Gastrocnemius medialis (tissue), 4 donors: Measurements from ENCODE around the gene COMMD7. TPM values are rescaled to one million over a fixed set of nuclear protein-coding genes. Genes with fewer than 3 reads are reported as not detected.

ENCODE experiments used
- ATAC-seq, 2 donors: fragments of 150-250 bp; one replicate each; pipeline ENCODE4 v1.9.1; 2016
- DNase-seq, 2 donors: peaks; one replicate each; pipeline ENCODE4 v3.0.0-alpha.2; 2019
- H3K27ac ChIP-seq, 4 donors: fragments of 200-600 bp; sonication (generic); 1 replicate in 1 of 4; 2 replicates in 3 of 4; pipeline ENCODE4 v1.5.1; 2016 to 2018; ENCODE audit warnings: mild to moderate bottlenecking in 2 of 4, moderate library complexity in 1 of 4
- H3K27me3 ChIP-seq, 3 donors: fragments of 200-600 bp; sonication (generic) in 2 of 3; 1 replicate in 1 of 3; 2 replicates in 2 of 3; pipeline versions ENCODE4 v1.5.1 to v1.6.0; 2016 to 2019; ENCODE audit warnings: mild to moderate bottlenecking in 1 of 3, moderate library complexity in 1 of 3
- H3K36me3 ChIP-seq, 2 donors: fragments of 200-600 bp; sonication (generic) in 1 of 2; one replicate each; pipeline ENCODE4 v1.5.1; 2017 to 2018
- H3K4me1 ChIP-seq, 2 donors: fragments of 200-600 bp; sonication (generic) in 1 of 2; one replicate each; pipeline ENCODE4 v1.5.1; 2016 to 2017; ENCODE audit warnings: mild to moderate bottlenecking in 2 of 2
- H3K4me3 ChIP-seq, 4 donors: fragments of 200-600 bp; sonication (generic) in 3 of 4; 1 replicate in 1 of 4; 2 replicates in 3 of 4; pipeline ENCODE4 v1.5.1; 2016 to 2019; ENCODE audit warnings: mild to moderate bottlenecking in 2 of 4
- H3K9me3 ChIP-seq, 3 donors: fragments of 200-600 bp; sonication (generic) in 2 of 3; 1 replicate in 1 of 3; 2 replicates in 2 of 3; pipeline ENCODE4 v1.5.1; 2016 to 2019
- POLR2A ChIP-seq, 2 donors: fragments of 450-650 bp; IDR thresholded peaks; one replicate each; pipeline ENCODE4 v1.6.1; 2017; ENCODE audit warnings: antibody characterized with exemption in 2 of 2, mild to moderate bottlenecking in 2 of 2, moderate library complexity in 2 of 2
- in situ Hi-C, 4 donors: fragments of 200-750 bp; cut with MboI; loops; one replicate each; pipeline versions ENCODE4 v1.15.0 to v1.8.0; 2017; ENCODE audit warnings: low sequenced_read_pairs in 4 of 4
- intact Hi-C: fragments of 100-400 bp; cut with DNase I; formaldehyde crosslinking; loops from one replicate; pipeline ENCODE4 v1.15.1; 2023; ENCODE audit warnings: low total_unique reads
- total RNA-seq, 4 donors: library from RNA; depleted of rRNA; stranded (reverse); fragments of >200 nt; gene quantifications; one replicate each; pipeline versions ENCODE4 v1.1.0 to v1.2.3, GENCODE V29; 2016
- TF ChIP-seq, protein P1 (sequence below), 5 experiments: fragments of 450-650 bp in 3 of 5; fragments of 200-600 bp in 2 of 5; sonication (generic) in 2 of 5; IDR thresholded peaks in 4 of 5; conservative IDR thresholded peaks in 1 of 5; 1 replicate in 4 of 5; 2 replicates in 1 of 5; pipeline ENCODE4 v1.5.1; 2016 to 2019; ENCODE audit warnings: antibody characterized with exemption in 5 of 5, mild to moderate bottlenecking in 3 of 5, moderate library complexity in 3 of 5

Gene COMMD7
- total RNA-seq, 4 donors from 2014 or later: 12.2 to 22.6 (median 15.8) TPM

DNA sequence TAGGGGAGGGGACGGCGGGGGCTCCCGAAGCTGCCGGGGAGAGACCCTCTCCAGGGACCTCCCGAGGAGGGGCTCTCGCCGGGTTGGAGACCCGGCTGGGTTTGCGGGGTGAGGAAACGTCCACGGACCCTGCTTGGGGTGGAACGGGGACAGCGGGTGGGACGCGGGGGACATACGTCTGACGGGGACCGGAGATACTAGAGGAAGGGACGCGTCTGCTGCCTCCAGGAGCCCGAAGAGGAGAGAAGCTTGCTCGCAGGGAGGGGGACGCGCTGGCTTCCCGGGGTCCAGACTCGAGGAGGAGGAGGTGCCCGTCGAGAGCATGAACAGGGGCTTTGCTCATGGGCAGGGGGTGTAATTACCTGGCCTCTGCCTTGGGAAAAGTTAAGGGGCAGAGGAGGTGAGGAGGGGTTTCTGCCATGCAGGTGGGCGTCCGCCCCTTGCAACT is 19.5 kb upstream of the COMMD7 start:
- no peaks in the 10 kb centered on the region for H3K9me3 ChIP-seq
- H3K27me3 ChIP-seq: no peaks in the 10 kb centered on the region
- H3K27ac ChIP-seq: peak overlapping the region in 1 of 4 donors; percentile 37
- DNase-seq: no peak
- peaks cover 9% of the 10 kb centered on the region in 2 donors for H3K4me1 ChIP-seq
- H3K36me3 ChIP-seq: no peaks in the 10 kb centered on the region
- peak; percentile 20 to 40 for ATAC-seq
- intact Hi-C loops: loop anchor here (1.0 kb wide), 3 partner anchors 19 to 405 kb away; partner anchors contain the start of genes COMMD7 and MAPRE1
- in situ Hi-C loops: no loop called here
- H3K4me3 ChIP-seq: peak overlapping the region; percentile 68 to 89 (median 76)
- TF ChIP-seq, protein P1, sequence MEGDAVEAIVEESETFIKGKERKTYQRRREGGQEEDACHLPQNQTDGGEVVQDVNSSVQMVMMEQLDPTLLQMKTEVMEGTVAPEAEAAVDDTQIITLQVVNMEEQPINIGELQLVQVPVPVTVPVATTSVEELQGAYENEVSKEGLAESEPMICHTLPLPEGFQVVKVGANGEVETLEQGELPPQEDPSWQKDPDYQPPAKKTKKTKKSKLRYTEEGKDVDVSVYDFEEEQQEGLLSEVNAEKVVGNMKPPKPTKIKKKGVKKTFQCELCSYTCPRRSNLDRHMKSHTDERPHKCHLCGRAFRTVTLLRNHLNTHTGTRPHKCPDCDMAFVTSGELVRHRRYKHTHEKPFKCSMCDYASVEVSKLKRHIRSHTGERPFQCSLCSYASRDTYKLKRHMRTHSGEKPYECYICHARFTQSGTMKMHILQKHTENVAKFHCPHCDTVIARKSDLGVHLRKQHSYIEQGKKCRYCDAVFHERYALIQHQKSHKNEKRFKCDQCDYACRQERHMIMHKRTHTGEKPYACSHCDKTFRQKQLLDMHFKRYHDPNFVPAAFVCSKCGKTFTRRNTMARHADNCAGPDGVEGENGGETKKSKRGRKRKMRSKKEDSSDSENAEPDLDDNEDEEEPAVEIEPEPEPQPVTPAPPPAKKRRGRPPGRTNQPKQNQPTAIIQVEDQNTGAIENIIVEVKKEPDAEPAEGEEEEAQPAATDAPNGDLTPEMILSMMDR (IDR thresholded peaks at IDR 0.05 in 4 of 5, conservative IDR thresholded peaks at IDR 0.05 in 1 of 5): no peak
- TF ChIP-seq POLR2A (IDR thresholded peaks at IDR 0.05): no peak

DNA sequence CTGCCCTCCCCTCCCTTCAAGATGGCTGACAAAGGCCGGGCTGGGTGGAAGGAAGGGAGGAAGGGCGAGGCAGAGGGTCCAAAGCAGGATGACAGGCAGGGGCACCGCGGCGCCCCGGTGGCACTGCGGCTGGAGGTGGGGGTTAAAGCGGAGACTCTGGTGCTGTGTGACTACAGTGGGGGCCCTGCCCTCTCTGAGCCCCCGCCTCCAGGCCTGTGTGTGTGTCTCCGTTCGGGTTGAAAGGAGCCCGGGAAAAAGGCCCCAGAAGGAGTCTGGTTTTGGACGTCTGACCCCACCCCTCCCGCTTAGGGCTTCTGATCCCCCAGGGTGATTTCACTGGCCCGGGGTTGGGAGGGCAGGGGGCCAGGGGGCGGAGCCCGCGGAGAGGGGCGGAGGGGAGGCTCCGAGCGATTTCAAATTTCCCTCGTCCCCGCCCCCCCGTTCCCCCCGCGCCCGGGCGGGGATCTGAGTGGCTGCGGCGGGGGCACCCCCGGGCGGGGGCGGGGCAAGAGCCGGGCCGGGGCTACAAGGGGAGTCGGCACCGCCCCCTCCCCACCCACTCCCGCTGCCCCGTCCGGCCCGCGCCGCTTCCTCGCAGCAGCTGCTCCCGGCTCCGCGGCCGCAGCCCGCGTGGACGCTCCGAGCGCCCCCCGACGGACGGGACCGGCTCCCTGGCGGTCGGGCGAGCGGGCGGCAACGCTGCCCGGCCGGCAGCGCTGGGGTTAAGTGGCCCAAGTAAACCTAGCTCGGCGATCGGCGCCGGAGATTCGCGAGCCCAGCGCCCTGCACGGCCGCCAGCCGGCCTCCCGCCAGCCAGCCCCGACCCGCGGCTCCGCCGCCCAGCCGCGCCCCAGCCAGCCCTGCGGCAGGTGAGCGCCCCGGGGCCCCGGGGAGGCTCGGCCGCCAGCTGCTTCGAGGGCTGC is 18.8 kb upstream of the COMMD7 start, which contains the start of gene DNMT3B:
Gene DNMT3B (plus strand): TSS at position 555 of the 923 bp plus-strand sequence. CDS start 17,939 bp downstream, outside the sequence.
- Histone ChIP-seq H3K36me3 (no peaks in the 10 kb centered on the region), H3K4me1 (peaks cover 9% of the 10 kb centered on the region in 2 donors)

GRCh38 chr20:32761417-32761830 is 18.2 kb upstream of the COMMD7 start:
- H3K9me3 ChIP-seq: no peaks in the 10 kb centered on the region
- intact Hi-C loops: no loop called here
- H3K36me3 ChIP-seq: no peaks in the 10 kb centered on the region
- H3K27ac ChIP-seq: no peak overlapping the region
- peaks cover 9% of the 10 kb centered on the region in 2 donors for H3K4me1 ChIP-seq
- ATAC-seq (no peak), DNase-seq (no peak)
- H3K27me3 ChIP-seq: no peaks in the 10 kb centered on the region
- TF ChIP-seq POLR2A (IDR thresholded peaks at IDR 0.05): no peak
- TF ChIP-seq, protein P1 (IDR thresholded peaks at IDR 0.05 in 4 of 5, conservative IDR thresholded peaks at IDR 0.05 in 1 of 5): no peak
- in situ Hi-C loops: no loop called here
- peak overlapping the region; percentile 68 to 89 (median 76) for H3K4me3 ChIP-seq

More for the DNA sequence above, 18.8 kb upstream of the COMMD7 start, which contains the start of gene DNMT3B:
- ATAC-seq: peak; percentile 84
- in situ Hi-C loops (no loop called here), intact Hi-C loops (loop anchor here (1.0 kb wide), 3 partner anchors 19 to 405 kb away; partner anchors contain the start of genes COMMD7 and MAPRE1)
- no peaks in the 10 kb centered on the region for H3K27me3 ChIP-seq
- H3K27ac ChIP-seq: peak within 1 kb of the TSS in 1 of 4 donors; percentile 37
- TF ChIP-seq POLR2A (IDR thresholded peaks at IDR 0.05): no peak
- TF ChIP-seq, protein P1 (IDR thresholded peaks at IDR 0.05 in 4 of 5, conservative IDR thresholded peaks at IDR 0.05 in 1 of 5): peak in 3 of 5 experiments; percentile 6 to 31 (median 21)
- DNase-seq: peak; percentile 38 to 52
- no peaks in the 10 kb centered on the region for H3K9me3 ChIP-seq
- H3K4me3 ChIP-seq: peak within 1 kb of the TSS; percentile 68 to 89 (median 76)

DNA sequence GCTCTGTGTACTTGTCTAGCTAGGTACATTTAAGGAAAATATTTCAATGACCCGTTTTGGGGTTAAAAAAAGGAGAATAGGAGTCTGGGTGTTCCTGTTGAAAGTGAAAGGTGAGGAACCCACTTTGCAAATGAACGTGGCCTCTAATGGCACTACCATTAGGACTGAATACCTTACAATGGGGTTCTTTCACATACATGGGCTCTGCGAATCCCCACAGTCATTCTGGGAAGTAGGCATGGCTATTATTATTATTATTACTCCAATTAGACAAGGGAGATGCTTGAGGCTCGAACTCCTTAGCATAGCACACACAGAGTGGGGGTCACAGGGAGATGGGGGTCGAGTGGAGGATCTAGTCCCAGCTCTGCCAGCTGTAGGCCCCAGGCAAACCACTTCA is 12.9 kb upstream of the COMMD7 start:
- H3K36me3 ChIP-seq: no peaks in the 10 kb centered on the region
- no peaks in the 10 kb centered on the region for H3K4me1 ChIP-seq
- in situ Hi-C loops: no loop called here
- H3K27ac ChIP-seq: no peak overlapping the region
- TF ChIP-seq, protein P1 (IDR thresholded peaks at IDR 0.05 in 4 of 5, conservative IDR thresholded peaks at IDR 0.05 in 1 of 5): no peak
- TF ChIP-seq POLR2A (IDR thresholded peaks at IDR 0.05): no peak
- no peaks in the 10 kb centered on the region for H3K27me3 ChIP-seq
- H3K9me3 ChIP-seq: no peaks in the 10 kb centered on the region
- H3K4me3 ChIP-seq: no peak overlapping the region
- DNase-seq (no peak), ATAC-seq (no peak)
- intact Hi-C loops: no loop called here
